GM19099 (cell line): ENCODE measurements around the gene ZNF143.

ENCODE experiments used
- POLR2A ChIP-seq: IDR thresholded peaks from 3 replicates; pipeline ENCODE4 v1.6.1; 2011; ENCODE audit warnings: low read depth; ENCODE audit not compliant: insufficient read length; ENCODE audit errors: extremely low read depth

The ZNF143 gene

DNA sequence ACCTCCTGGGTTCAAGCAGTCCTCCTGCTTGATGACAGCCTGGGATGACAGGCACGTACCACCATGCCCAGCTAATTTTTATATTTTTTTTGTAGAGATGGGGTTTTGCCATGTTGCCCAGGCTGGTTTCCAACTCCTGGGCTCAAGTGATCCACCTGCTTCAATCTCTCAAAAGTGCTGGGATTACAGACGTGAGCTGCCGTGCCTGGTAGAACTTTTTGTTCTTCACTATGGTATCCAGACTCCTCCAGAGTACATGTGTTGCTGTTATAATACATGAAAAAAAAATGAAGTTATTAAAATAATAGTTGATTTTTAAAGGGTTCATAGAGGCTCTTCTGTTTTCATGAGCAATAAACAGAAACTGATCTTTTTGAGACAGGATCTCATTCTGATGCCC is 29.6 kb downstream of the ZNF143 start:
- no peak for TF ChIP-seq POLR2A

- TF ChIP-seq POLR2A: no peak
Measured at GRCh38 chr11:9493492-9493891, 32.7 kb downstream of the ZNF143 start.

GRCh38 chr11:9494316-9494715 is 33.5 kb downstream of the ZNF143 start:
- TF ChIP-seq POLR2A: no peak

DNA sequence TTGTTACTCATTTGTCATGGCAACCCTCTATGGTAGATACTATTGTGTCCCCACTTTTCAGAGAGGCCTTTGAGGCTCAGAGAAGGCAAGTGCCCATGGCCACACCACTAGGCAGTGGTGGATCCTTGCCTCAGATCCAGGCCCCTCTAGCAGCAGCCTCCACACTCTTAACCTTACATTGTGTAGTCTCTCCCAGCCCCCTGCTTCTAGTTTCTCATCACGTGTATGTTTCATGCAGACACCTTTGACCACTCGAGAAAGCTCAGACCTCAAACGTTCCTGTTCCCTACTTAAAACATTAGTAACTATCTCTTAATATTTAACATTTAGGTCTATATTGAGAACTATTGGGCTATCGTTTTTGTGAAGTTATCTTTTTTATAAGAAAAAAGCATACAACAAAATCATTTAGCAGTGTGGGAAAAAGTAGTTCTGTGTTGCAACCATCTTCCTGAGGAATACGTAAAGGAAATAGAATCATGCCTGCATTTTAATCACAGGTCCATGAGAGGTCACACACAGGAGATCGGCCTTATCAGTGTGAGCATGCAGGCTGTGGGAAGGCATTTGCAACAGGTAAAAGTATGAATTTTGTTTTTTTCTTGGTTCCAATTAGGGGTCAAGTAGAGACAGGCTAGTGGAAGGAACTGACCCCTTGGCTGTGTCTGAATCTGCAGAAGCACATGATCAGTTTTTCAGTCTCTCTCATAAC is 35.1 kb downstream of the ZNF143 start:
- no peak for TF ChIP-seq POLR2A

GRCh38 chr11:9498457-9499078 is 37.8 kb downstream of the ZNF143 start:
- TF ChIP-seq POLR2A: no peak

DNA sequence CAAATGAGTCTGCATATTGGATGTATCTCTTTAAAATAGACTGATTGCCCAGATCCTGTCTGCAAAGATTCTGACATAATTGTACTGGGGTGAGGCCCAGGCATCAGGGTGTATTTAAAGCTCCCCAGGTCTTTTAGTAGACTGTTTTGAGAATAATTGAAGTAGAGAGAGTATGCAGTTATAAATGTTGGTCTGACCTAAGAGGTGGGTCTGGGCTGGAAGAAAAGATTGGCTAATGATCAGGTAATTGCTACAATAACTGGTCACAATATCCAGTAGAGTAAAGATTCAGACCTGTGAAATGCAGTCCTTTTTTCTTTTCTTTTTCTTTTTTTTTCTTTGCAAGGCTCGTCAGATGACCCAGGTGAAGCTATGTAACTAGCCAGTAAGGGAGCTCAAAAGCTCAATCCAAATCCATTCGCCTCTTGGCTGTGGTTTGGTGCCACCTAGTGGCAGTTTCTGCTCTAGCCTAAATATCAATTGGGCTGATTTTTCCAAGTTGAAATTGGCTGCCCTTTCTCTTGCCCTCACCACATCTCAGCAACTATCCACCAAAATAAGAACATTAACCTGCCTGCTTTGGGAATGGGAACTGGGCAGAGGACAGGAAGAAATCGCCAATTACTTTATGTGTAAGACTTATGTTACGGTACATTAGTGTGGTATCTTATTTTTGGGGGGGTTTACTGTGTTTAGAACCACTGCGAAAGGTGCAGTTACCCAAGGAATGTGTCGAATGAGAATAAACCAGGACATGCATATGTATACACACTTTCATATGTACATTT is 45.9 kb downstream of the ZNF143 start:
- no peak for TF ChIP-seq POLR2A

DNA sequence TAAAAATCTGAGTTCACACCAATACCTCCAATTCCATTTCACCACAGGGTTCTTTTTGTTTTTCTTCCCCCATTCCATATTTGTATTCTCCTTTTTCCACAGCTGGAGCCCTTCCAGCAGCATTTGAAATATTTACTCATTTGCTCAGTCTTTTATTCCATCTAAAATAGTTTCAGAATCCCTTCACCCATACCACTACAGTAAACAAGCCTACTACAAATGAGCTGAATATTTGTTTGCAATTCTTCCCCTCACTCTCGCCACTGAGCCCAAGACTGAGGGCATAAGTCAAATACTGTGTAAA is 46.4 kb downstream of the ZNF143 start:
- TF ChIP-seq POLR2A: no peak

DNA sequence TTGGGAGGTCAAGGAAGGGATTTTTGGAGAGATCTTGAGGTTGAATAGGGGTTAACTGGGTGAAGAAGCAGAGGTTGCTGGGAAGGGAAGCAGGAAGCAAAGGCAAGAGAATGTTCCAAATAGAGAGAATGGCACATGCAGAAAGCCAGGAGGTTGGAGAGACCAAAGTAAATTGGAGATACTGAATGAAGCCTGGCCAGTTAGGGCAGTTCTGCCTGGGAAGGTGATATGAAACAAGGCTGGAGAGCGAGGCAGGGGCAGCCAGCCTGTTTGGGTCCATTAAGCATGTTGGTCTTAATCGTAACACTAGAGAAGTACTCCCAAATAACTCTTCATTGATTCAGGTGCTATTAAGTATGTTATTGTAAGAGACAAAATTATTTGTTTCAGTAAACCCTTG is 48.2 kb downstream of the ZNF143 start:
- TF ChIP-seq POLR2A: no peak

DNA sequence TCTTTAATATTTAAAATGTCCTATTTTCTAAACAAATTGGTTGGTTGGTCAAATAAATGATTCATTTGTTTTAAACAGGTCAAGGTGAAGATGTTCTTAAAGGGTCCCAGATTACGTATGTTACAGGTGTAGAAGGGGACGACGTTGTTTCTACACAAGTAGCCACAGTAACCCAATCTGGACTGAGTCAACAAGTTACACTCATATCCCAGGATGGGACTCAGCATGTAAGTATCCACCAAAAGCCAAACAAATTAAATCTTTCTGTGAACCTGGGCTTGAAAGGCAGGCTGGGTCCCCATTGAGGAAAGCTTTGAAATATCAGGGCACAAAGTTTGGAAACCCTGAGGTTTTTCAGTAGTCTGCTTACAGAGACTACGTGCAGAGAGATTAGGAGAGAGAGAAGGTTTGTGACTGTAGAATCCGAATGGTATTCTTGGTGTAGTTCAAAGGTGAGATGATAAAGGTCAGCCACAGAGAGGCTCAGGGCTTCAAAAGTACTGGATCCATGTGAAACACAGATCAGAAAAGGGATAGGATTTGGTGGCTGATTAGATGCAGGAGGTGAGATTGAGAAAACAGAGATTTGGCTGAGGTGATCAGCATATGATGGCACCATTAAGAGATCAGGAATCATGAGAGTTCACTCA is 51.7 kb downstream of the ZNF143 start:
- no peak for TF ChIP-seq POLR2A

DNA sequence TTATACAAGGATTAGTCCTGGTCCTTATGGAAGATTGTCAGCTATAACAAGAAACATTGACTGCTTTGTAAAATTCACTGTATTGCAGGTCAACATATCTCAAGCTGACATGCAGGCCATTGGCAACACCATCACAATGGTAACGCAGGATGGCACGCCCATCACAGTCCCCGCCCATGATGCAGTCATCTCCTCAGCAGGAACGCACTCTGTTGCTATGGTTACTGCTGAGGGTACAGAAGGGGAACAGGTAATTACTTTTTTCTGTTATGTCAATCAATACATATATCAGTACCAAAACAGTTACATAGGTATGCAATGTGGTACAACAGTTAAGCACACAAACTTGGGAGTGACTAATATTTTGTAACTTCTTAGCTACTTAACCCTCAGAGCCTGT is 55.3 kb downstream of the ZNF143 start:
- no peak for TF ChIP-seq POLR2A

DNA sequence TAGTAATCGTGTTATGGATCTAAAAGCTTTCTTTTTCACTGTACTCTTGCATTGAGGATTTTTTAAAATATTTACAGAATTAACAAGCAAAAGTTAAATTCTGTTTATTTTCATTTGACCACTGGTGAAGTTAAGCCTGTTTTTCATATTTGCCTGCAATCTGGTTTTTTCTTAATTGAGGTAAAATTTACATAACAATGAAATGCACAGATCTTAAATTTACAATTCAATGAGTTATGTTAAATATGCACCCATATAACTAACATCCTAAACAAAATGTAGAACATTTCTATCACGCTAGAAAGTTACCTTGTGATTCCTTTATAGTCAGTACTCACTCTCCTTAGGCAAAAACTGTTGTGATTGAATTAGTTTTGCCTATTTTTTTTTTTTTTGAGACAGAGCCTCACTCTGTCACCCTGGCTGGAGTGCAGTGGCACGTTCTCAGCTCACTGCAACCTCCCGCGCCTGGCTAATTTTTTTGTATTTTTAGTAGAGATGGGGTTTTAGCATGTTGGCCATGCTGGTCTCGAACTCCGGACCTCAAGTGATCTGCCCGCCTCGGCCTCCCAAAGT is 58.1 kb downstream of the ZNF143 start:
- no peak for TF ChIP-seq POLR2A

DNA sequence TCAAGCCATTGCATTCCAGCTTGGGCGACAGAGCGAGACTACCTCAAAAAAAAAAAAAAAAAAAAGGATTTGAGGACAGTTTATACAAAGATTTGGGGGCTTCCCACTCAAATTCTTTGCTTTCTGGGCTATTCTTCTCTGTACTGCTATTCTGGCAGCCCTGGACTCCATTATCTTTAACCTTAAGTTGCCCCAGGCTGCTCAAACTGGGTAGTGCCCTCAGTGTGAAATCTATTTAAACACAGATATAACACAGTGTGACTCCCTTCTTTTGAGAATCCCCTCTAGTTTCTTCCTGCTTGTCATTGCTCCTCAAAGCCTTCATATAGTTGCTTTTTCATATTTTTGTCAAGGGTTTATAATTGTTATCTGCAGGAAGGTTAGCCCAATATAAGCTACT is 63.2 kb downstream of the ZNF143 start:
- TF ChIP-seq POLR2A: no peak

DNA sequence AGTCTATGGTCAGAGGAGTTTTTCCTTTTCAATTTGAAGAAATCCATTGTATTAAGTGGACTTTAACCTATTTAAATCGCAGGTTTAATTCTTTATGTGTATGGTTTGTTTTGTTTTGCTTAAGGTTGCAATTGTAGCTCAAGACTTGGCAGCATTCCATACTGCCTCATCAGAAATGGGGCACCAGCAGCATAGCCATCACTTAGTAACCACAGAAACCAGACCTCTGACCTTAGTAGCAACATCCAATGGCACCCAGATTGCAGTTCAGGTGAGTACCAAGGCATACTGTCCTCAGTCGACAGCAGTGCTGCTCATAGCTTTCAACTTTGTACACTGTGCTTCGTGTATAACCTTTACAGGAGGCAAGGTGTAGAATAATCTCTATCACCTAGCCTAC is 64.3 kb downstream of the ZNF143 start:
- TF ChIP-seq POLR2A: no peak

- no peak for TF ChIP-seq POLR2A
Measured at GRCh38 chr11:9527481-9528135, 66.8 kb downstream of the ZNF143 start.

DNA sequence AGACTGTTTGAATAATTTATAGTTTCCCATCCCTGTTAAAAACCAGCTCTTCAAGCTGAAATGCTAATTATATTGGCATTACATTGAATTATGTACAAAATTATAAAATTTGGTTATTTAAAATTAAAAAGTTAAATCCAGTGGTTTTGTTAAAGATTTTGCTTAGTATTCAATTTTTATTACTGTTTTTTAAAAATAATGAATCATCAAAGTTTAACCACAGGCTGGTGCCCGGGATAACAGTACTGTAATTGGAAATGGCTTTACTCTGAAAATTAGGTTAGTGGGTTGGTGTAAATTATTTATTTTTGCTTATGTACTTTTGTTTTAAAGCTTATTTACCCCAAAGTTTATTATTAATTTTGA is 67.3 kb downstream of the ZNF143 start:
- TF ChIP-seq POLR2A: no peak
